Heart left ventricle (tissue), 16 donors: Measurements from ENCODE around the gene SLC18B1. TPM values are rescaled to one million over a fixed set of nuclear protein-coding genes. Genes with fewer than 3 reads are reported as not detected.

Source experiments
- ATAC-seq, 4 donors: fragments of 200-7000 bp; cut with Tn5 transposase; one replicate each; pipeline ENCODE4 v1.9.1; 2020 to 2022; ENCODE audit warnings: moderate library complexity in 4 of 4, mild to moderate bottlenecking in 3 of 4, moderate number of reproducible peaks in 1 of 4
- DNase-seq, 5 donors: peaks; one replicate each; pipeline ENCODE4 v3.0.0-alpha.2; 2020
- H3K27ac ChIP-seq, 12 donors: fragments of 200-600 bp; sonication (generic) in 4 of 12; one replicate each; pipeline versions ENCODE4 v1.5.0 to v1.8.0; 2016 to 2022; ENCODE audit warnings: mild to moderate bottlenecking in 2 of 12
- H3K27me3 ChIP-seq, 9 donors: fragments of 200-600 bp; sonication (generic) in 2 of 9; one replicate each; pipeline versions ENCODE4 v1.5.1 to v1.8.0; 2016 to 2022; ENCODE audit warnings: mild to moderate bottlenecking in 3 of 9
- H3K36me3 ChIP-seq, 9 donors: fragments of 200-600 bp; sonication (generic) in 2 of 9; one replicate each; pipeline versions ENCODE4 v1.5.0 to v1.8.0; 2018 to 2022; ENCODE audit warnings: mild to moderate bottlenecking in 2 of 9
- H3K4me1 ChIP-seq, 12 donors: fragments of 200-600 bp; sonication (generic) in 4 of 12; one replicate each; pipeline versions ENCODE4 v1.5.0 to v1.8.0; 2016 to 2022; ENCODE audit warnings: mild to moderate bottlenecking in 3 of 12
- H3K4me3 ChIP-seq, 12 donors: fragments of 200-600 bp; sonication (generic) in 4 of 12; one replicate each; pipeline versions ENCODE4 v1.5.0 to v1.8.0; 2017 to 2022; ENCODE audit warnings: mild to moderate bottlenecking in 9 of 12, moderate library complexity in 4 of 12
- H3K9me3 ChIP-seq, 12 donors: fragments of 200-600 bp; sonication (generic) in 4 of 12; one replicate each; pipeline versions ENCODE4 v1.5.0 to v1.8.0; 2016 to 2022; ENCODE audit warnings: mild to moderate bottlenecking in 1 of 12
- CTCF ChIP-seq, 12 donors: fragments of 200-600 bp; sonication (generic) in 4 of 12; IDR thresholded peaks; one replicate each; pipeline versions ENCODE4 v1.5.0 to v1.8.0; 2018 to 2022; ENCODE audit warnings: antibody characterized with exemption in 12 of 12, mild to moderate bottlenecking in 5 of 12
- POLR2A ChIP-seq, 2 donors: fragments of 450-650 bp; IDR thresholded peaks; one replicate each; pipeline ENCODE4 v1.6.1; 2017; ENCODE audit warnings: antibody characterized with exemption in 2 of 2, mild to moderate bottlenecking in 2 of 2, moderate library complexity in 2 of 2
- WGBS, 4 donors: extraction: QIAGEN DNeasy Blood & Tissue Kit in 2 of 4; methylation state at CpG; one replicate each; pipeline versions ENCODE4 v1.1.5 to v1.1.7; 2013 to 2018; 5-methylcytosine and 5-hydroxymethylcytosine counted together
- intact Hi-C, 10 donors: fragments of 100-400 bp; cut with DNase I; formaldehyde crosslinking; loops; one replicate each; pipeline versions ENCODE4 v1.11.1 to v1.14.2; 2022
- polyA plus RNA-seq, 2 donors: library from polyadenylated mRNA; stranded (reverse); fragments of 200-250 nt; gene quantifications; one replicate each; pipeline ENCODE4 v1.2.3, GENCODE V29; 2013
- total RNA-seq, 9 donors: library from RNA; depleted of rRNA in 2 of 9; stranded (reverse); fragments of >200 nt in 2 of 9; fragmentation: NEBNext Ultra II Directional in 3 of 9; extraction: Animal tissue kit (Norgen Biotek cat#: 25700) in 3 of 9; gene quantifications; one replicate each; pipeline versions ENCODE4 v1.1.0 to v1.2.4, GENCODE V29; 2016 to 2023
- donor health status: ischemic (EF 13 %, LVEDD 7.1; RV severe dilation, severe dysfunction).
- donor health status: healthy with polysubstance abuse.
- donor health status: DM: no; HTN: yes; CAD: no.
- donor health status: DM: no; HTN: no; CAD: no.
- donor health status: ischemic (EF 25% LVEDD 6.9; RV normal size, moderate dysfunction).
- donor health status: ischemic (EF 25% LVEDD 5.7; RV mildly dilated, moderate dysfunction).
- donor health status: healthy.
- donor health status: DM: yes; HTN: yes; CAD: no.
- donor health status: ischemic (EF 35%, LVEDD 5.7; RV mildly dilated, moderate dysfunction).
- donor health status: nonischemic (EF 11% LVEDD 7.7; RV severe dilation, severe dysfunction).
- donor health status: DM: yes; HTN: yes; CAD: no.
- donor health status: PGD.
- donor health status: ischemic (EF 29% LVEDD 5.4; RV normal size, mild dysfunction).
- donor health status: nonischemic (EF 23%, LVEDD 6.1; RV moderate dilation, normal function).

SLC18B1 gene
- total and polyA plus RNA-seq, 11 donors: 1.1 to 7.4 (median 2.8) TPM

DNA sequence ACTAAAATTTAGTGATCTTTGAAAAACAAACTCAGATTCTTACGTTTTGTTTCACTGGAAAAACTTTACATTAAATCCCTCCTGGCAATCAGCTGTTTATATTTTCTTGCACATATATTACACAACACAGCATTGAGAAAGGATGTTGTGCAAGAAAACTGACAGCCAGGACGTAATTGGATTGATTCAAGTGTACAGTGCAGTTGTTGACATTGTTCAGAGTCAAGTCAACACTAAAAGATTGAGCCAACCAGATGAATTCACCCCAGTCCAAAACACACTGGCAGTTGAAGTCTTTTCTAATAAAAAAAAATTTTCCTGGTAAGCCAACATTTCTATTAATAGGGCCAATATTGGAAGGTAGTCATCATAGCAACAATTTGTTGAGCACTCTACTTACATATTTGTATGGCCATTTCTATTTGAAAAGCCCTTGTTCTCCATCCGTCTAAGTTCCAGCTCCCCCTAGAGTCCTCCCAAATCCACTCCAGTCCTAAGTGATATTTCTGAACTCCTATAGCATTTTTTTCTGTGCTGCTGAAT is 63.7 kb downstream of the SLC18B1 start:
- H3K4me1 ChIP-seq: peaks cover 0 to 23% (median 0%) of the 10 kb centered on the region in 12 donors
- ATAC-seq (peak in 1 of 4 donors; percentile 45), DNase-seq (no peak)
- TF ChIP-seq POLR2A (IDR thresholded peaks at IDR 0.05) (no peak), CTCF (IDR thresholded peaks at IDR 0.05) (peak in 2 of 12 donors; percentile 10 to 26)
- H3K27me3 ChIP-seq: no peaks in the 10 kb centered on the region
- no peaks in the 10 kb centered on the region for H3K9me3 ChIP-seq
- H3K27ac ChIP-seq: peak overlapping the region in 1 of 12 donors; percentile 25
- intact Hi-C loops: no loop called here
- WGBS, 4 donors: 35 to 37% (median 37%) methylated on average over 3 of the region's 3 CpGs
- no peak overlapping the region for H3K4me3 ChIP-seq
- no peaks in the 10 kb centered on the region for H3K36me3 ChIP-seq

GRCh38 chr6:132733814-132734213 is 64.6 kb downstream of the SLC18B1 start:
- Histone ChIP-seq H3K27me3 (no peaks in the 10 kb centered on the region), H3K36me3 (no peaks in the 10 kb centered on the region), H3K4me3 (no peak overlapping the region), H3K27ac (peak overlapping the region in 1 of 12 donors; percentile 25), H3K4me1 (peaks cover 0 to 23% (median 0%) of the 10 kb centered on the region in 12 donors), H3K9me3 (no peaks in the 10 kb centered on the region)
- DNase-seq: no peak
- intact Hi-C loops: no loop called here
- peak in 1 of 4 donors; percentile 45 for ATAC-seq
- TF ChIP-seq CTCF (IDR thresholded peaks at IDR 0.05): no peak
- no peak for TF ChIP-seq POLR2A (IDR thresholded peaks at IDR 0.05)
- 72 to 81% (median 75%) methylated on average over 1 of the region's 1 CpG for WGBS, 4 donors

DNA sequence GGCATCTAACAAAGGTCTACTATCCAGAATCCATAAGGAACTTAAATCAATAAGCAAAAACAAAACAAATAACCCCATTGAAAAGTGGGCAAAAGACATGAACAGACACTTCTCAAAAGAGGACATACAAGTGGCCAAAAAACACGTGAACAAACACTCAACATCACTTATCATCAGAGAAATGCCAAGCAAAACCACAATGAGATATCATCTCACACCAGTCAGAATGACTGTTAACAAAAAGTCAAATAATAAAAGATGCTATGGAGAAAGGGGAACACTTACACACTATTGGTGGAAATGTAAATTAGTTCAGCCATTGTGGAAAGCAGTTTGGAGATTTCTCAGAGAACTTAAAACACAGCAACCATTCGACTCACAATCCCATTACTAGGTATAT is 65.2 kb downstream of the SLC18B1 start:
- Histone ChIP-seq H3K36me3 (no peaks in the 10 kb centered on the region), H3K4me3 (no peak overlapping the region), H3K9me3 (no peaks in the 10 kb centered on the region), H3K27ac (no peak overlapping the region), H3K27me3 (no peaks in the 10 kb centered on the region), H3K4me1 (peaks cover 0 to 23% (median 0%) of the 10 kb centered on the region in 12 donors)
- intact Hi-C loops: no loop called here
- TF ChIP-seq CTCF (IDR thresholded peaks at IDR 0.05) (no peak), POLR2A (IDR thresholded peaks at IDR 0.05) (no peak)
- ATAC-seq: no peak
- WGBS, 4 donors: 61 to 68% (median 65%) methylated on average over 2 of the region's 2 CpGs
- DNase-seq: no peak

- no peaks in the 10 kb centered on the region for H3K36me3 ChIP-seq
- H3K4me1 ChIP-seq: peaks cover 0 to 14% (median 0%) of the 10 kb centered on the region in 12 donors
- no peak overlapping the region for H3K4me3 ChIP-seq
- DNase-seq (no peak), ATAC-seq (no peak)
- WGBS, 4 donors: 77 to 91% (median 81%) methylated on average over 2 of the region's 2 CpGs
- no peaks in the 10 kb centered on the region for H3K27me3 ChIP-seq
- intact Hi-C loops: no loop called here
- H3K27ac ChIP-seq: no peak overlapping the region
- H3K9me3 ChIP-seq: no peaks in the 10 kb centered on the region
- TF ChIP-seq CTCF (IDR thresholded peaks at IDR 0.05) (no peak), POLR2A (IDR thresholded peaks at IDR 0.05) (no peak)
These were observed 67.4 kb downstream of the SLC18B1 start for GRCh38 chr6:132731086-132731485.
